Measurements from ENCODE around the gene VSIG4. TPM values are rescaled to one million over a fixed set of nuclear protein-coding genes. Genes with fewer than 3 reads are reported as not detected.

VSIG4 gene
- total RNA-seq, 4 donors from 2014 or later: 269 to 755 (median 401) TPM

DNA sequence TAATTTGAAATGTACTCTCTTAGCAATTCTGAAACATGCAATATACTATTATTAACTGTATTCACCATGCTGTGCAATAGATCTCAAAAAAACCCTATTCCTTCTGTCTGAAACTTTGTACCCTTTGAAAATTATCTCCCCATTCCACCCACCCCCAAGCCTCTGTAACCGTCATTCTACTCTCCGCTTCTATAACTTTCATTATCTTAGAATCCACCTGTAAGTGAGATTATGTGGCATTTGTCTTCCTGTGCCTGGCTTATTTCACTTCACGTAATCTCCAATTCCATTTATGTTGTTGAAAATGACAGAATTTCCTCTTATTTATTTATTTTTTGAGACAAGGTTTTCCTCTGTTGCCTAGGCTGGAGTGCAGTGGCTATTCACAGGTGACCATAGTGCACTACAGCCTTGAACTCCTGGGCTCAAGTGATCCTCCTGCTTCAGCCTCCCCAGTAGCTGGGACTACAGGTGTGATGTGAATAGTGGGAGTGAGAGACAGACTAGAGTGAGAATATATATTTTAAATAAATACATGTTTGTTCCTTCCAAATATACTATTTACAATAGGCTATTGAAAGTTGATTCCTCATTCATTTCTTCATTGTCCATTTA is 30.5 kb downstream of the VSIG4 start:
- ATAC-seq (ENCODE audit: low FRiP score) (no peak), DNase-seq (ENCODE audit: low spot score) (no peak)
- TF ChIP-seq, protein P1, sequence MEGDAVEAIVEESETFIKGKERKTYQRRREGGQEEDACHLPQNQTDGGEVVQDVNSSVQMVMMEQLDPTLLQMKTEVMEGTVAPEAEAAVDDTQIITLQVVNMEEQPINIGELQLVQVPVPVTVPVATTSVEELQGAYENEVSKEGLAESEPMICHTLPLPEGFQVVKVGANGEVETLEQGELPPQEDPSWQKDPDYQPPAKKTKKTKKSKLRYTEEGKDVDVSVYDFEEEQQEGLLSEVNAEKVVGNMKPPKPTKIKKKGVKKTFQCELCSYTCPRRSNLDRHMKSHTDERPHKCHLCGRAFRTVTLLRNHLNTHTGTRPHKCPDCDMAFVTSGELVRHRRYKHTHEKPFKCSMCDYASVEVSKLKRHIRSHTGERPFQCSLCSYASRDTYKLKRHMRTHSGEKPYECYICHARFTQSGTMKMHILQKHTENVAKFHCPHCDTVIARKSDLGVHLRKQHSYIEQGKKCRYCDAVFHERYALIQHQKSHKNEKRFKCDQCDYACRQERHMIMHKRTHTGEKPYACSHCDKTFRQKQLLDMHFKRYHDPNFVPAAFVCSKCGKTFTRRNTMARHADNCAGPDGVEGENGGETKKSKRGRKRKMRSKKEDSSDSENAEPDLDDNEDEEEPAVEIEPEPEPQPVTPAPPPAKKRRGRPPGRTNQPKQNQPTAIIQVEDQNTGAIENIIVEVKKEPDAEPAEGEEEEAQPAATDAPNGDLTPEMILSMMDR (IDR thresholded peaks at IDR 0.05): no peak

DNA sequence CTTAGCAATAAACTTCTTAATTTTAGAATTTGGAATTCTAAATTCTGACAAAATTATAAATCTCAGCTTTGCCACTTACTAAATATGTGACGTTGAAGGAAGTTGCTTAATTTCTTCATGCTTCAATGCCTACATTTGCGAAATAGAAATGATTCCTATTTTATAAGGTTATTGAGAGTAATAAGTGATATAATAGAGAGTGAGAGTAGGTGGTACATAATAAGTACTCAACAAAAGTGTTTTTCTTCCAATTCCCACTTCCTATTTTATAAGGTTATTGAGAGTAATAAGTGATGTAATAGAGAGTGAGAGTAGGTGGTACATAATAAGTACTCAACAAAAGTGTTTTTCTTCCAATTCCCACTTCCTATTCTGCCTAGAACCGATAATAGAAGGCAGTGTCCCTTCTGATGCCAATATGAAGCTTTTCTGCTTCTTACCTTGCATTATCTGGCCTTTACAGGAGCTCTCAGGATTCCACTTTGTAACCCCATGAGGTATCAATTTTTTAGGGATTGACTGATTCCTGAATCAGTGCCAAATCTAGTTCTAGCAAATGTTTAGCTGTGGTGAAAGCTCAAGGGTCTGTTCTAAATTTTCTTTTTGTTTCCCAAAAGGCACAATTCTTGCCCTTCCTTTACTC is 31.4 kb downstream of the VSIG4 start:
- DNase-seq (ENCODE audit: low spot score) (no peak), ATAC-seq (ENCODE audit: low FRiP score) (no peak)
- TF ChIP-seq, protein P1 (IDR thresholded peaks at IDR 0.05): no peak

DNA sequence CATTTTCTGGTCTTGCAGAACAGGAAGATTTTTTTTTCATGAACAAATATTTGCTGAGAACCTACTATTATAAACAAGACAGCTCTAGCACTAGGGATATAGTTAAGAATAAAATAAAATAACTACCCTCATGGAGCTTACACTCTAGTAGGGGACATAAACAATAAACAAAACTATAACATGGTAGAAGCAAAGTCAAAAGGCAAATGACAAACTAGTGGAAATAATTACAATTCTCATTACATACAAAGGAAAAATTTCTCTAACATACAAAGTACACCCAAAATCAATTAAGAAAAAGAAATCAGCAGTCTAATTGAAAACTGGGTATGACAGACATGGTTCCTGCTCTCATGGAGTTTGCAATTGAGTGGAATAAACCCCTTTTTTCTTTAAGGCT is 32.0 kb downstream of the VSIG4 start:
- TF ChIP-seq, protein P1 (IDR thresholded peaks at IDR 0.05): no peak
- DNase-seq (ENCODE audit: low spot score): no peak
- no peak for ATAC-seq (ENCODE audit: low FRiP score)

GRCh38 chrX:66005830-66006449 is 33.9 kb downstream of the VSIG4 start:
- DNase-seq (ENCODE audit: low spot score) (no peak), ATAC-seq (ENCODE audit: low FRiP score) (no peak)
- TF ChIP-seq, protein P1 (IDR thresholded peaks at IDR 0.05): no peak

GRCh38 chrX:66004928-66005829 is 34.7 kb downstream of the VSIG4 start:
- TF ChIP-seq, protein P1 (IDR thresholded peaks at IDR 0.05): no peak
- DNase-seq (ENCODE audit: low spot score) (no peak), ATAC-seq (ENCODE audit: low FRiP score) (no peak)

- DNase-seq (ENCODE audit: low spot score) (no peak), ATAC-seq (ENCODE audit: low FRiP score) (no peak)
- TF ChIP-seq, protein P1 (IDR thresholded peaks at IDR 0.05): no peak
Observed at GRCh38 chrX:66002824-66003680, 36.8 kb downstream of the VSIG4 start.
